PC-3 (cell line): ENCODE results near the gene CFAP126. TPM values are rescaled to one million over a fixed set of nuclear protein-coding genes. Genes with fewer than 3 reads are reported as not detected.
A peak's percentile ranks its signal among the peaks of the same experiment; 100 is the strongest.
"Not testable (repeated sequence)": the region's sequence is repeated elsewhere in the genome, so short reads cannot be mapped to it uniquely, and the experiment has no call there.

ENCODE experiments used
- ATAC-seq: fragments of 200-7000 bp; cut with Tn5 transposase; 2 replicates; pipeline ENCODE4 v1.9.1; 2020; ENCODE audit warnings: mild to moderate bottlenecking, moderate library complexity
- BruUV-seq: library from RNA; stranded (reverse); fragments of 400-500 nt; replicated peaks from 2 replicates; lab custom pipeline; 2021; lab: Mats Ljungman, UMichigan
- CTCF ChIA-PET: fragments of 300-600 bp; sonication (Branson Sonifier 250); formaldehyde crosslinking; loops from one replicate; lab custom pipeline; 2022; ENCODE audit warnings: antibody characterized with exemption; lab: Charles Lee
- POLR2A ChIA-PET: fragments of 300-600 bp; sonication (Branson Sonifier 250); formaldehyde crosslinking; loops from one replicate; lab custom pipeline; 2022; ENCODE audit warnings: antibody characterized with exemption; ENCODE audit not compliant: unreplicated experiment; lab: Charles Lee
- DNase-seq: peaks from one replicate; pipeline ENCODE4 v3.0.0-alpha.2; 2015
- H2AFZ ChIP-seq: fragments of 300-600 bp; sonication (generic); 2 replicates; pipeline ENCODE4 v1.6.0; 2016; ENCODE audit warnings: antibody characterized with exemption, low read length
- H3F3A ChIP-seq: fragments of 300-600 bp; sonication (generic); one replicate; pipeline ENCODE4 v1.6.0; 2017; ENCODE audit warnings: antibody characterized with exemption, low read length, control low read depth, mild to moderate bottlenecking; ENCODE audit not compliant: unreplicated experiment
- H3K27ac ChIP-seq: fragments of 300-600 bp; sonication (generic); 2 replicates; pipeline ENCODE4 v1.5.1; 2016; ENCODE audit warnings: mild to moderate bottlenecking, low read length
- H3K27me3 ChIP-seq: fragments of 300-600 bp; sonication (generic); 2 replicates; pipeline ENCODE4 v1.6.1; 2016; ENCODE audit warnings: low read length, mixed read lengths
- H3K36me3 ChIP-seq: fragments of 300-600 bp; sonication (generic); 2 replicates; pipeline ENCODE4 v1.6.1; 2016; ENCODE audit warnings: low read depth, mixed run types, low read length, mixed read lengths
- H3K4me1 ChIP-seq: fragments of 300-600 bp; sonication (generic); 2 replicates; pipeline ENCODE4 v1.5.1; 2016; ENCODE audit warnings: low read length; ENCODE audit not compliant: insufficient read depth
- H3K4me2 ChIP-seq: fragments of 300-600 bp; sonication (generic); 2 replicates; pipeline ENCODE4 v1.6.0; 2016; ENCODE audit warnings: low read length
- H3K4me3 ChIP-seq: fragments of 300-600 bp; sonication (generic); 2 replicates; pipeline ENCODE4 v1.5.1; 2016; ENCODE audit warnings: mild to moderate bottlenecking, low read length, mixed read lengths
- H3K79me2 ChIP-seq: fragments of 300-600 bp; sonication (generic); 2 replicates; pipeline ENCODE4 v1.6.1; 2017; ENCODE audit warnings: low read length, mixed read lengths
- H3K9ac ChIP-seq: fragments of 300-600 bp; sonication (generic); 2 replicates; pipeline ENCODE4 v1.6.0; 2016; ENCODE audit warnings: mild to moderate bottlenecking, low read length
- H3K9me2 ChIP-seq: fragments of 300-600 bp; sonication (generic); replicated peaks from 2 replicates; pipeline ENCODE4 v1.6.1; 2016; ENCODE audit warnings: mixed run types, low read length, mixed read lengths
- H3K9me3 ChIP-seq: fragments of 300-600 bp; sonication (generic); 2 replicates; pipeline ENCODE4 v1.6.1; 2016; ENCODE audit warnings: low read length, mixed read lengths
- H4K20me1 ChIP-seq: fragments of 300-600 bp; sonication (generic); 2 replicates; pipeline ENCODE4 v1.6.1; 2016; ENCODE audit warnings: low read length, mixed read lengths
- EZH2 ChIP-seq: fragments of 300-600 bp; sonication (generic); IDR thresholded peaks from one replicate; pipeline ENCODE4 v1.6.1; 2017; ENCODE audit warnings: antibody characterized with exemption, mild to moderate bottlenecking, low read length; ENCODE audit not compliant: unreplicated experiment
- EZH2phosphoT487 ChIP-seq: fragments of 300-600 bp; sonication (generic); IDR thresholded peaks from 2 replicates; pipeline ENCODE4 v1.6.1; 2018; ENCODE audit warnings: mild to moderate bottlenecking, antibody characterized with exemption, low read length, borderline replicate concordance
- intact Hi-C: fragments of 100-400 bp; cut with micrococcal nuclease; formaldehyde crosslinking; loops from 2 replicates; pipeline ENCODE4 v1.9.0; 2023
- total RNA-seq: library from RNA; depleted of rRNA; stranded (reverse); fragments of >200 nt; gene quantifications from 2 replicates; pipeline ENCODE4 v1.2.3, GENCODE V29; 2014
- TF ChIP-seq, protein P1 (sequence below): fragments of 300-600 bp; sonication (generic); conservative IDR thresholded peaks from 2 replicates; pipeline ENCODE4 v1.5.1; 2017; ENCODE audit warnings: antibody characterized with exemption, low read depth, mild to moderate bottlenecking, low read length

Gene CFAP126
- total RNA-seq, 1 experiment from 2014 or later = not detected

DNA sequence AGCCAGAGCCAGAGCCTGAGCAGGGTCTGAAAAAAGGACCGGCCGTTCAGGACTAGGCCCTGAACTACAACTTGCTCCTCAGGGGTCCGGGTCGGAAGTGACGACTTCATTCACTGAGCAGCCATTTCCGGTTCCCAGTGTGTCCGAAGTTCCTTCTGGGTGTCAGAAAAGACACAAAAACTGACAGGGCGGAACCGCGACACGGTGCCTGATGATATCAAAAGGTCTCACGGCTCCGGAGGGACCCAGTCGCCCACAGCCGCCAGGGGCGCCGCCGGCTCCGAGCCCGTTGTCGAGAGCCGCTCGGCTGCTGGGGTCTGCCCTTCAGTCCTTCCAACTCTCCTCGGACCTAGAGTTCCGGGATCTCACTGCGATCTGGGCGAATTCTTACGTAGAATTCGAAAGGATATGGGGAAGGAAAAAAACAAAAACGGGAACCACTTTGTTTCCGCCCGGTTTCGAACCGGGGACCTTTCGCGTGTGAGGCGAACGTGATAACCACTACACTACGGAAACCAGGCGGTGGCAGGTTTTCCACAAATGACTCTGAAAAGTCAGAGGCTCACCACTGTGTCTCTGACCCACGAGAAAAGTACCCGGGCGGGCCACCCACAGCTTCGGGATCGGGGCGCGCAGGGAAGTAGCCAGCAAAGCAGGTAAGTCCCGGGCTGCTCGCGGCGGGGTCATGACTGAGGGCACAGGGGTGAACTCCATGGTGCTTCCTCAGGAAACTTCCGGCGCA lies 31.8 kb upstream of the CFAP126 start:
- no peaks in the 10 kb centered on the region for H3K9me3 ChIP-seq
- TSS peak; percentile 49 for BruUV-seq
- peak overlapping the region; percentile 71 for H3K4me3 ChIP-seq
- H3K9ac ChIP-seq = peak overlapping the region; percentile 85
- H4K20me1 ChIP-seq = no peaks in the 10 kb centered on the region
- ATAC-seq (peak; percentile 30), DNase-seq (peak; percentile 96)
- intact Hi-C loops = loop anchor here (10.0 kb wide), 1 partner anchor 135 kb away; no protein-coding TSS in a partner anchor
- no peaks in the 10 kb centered on the region for H3F3A ChIP-seq
- no peak for TF ChIP-seq EZH2
- TF ChIP-seq EZH2phosphoT487 = no peak
- TF ChIP-seq, protein P1, sequence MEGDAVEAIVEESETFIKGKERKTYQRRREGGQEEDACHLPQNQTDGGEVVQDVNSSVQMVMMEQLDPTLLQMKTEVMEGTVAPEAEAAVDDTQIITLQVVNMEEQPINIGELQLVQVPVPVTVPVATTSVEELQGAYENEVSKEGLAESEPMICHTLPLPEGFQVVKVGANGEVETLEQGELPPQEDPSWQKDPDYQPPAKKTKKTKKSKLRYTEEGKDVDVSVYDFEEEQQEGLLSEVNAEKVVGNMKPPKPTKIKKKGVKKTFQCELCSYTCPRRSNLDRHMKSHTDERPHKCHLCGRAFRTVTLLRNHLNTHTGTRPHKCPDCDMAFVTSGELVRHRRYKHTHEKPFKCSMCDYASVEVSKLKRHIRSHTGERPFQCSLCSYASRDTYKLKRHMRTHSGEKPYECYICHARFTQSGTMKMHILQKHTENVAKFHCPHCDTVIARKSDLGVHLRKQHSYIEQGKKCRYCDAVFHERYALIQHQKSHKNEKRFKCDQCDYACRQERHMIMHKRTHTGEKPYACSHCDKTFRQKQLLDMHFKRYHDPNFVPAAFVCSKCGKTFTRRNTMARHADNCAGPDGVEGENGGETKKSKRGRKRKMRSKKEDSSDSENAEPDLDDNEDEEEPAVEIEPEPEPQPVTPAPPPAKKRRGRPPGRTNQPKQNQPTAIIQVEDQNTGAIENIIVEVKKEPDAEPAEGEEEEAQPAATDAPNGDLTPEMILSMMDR = peak; percentile 59
- peak overlapping the region; percentile 87 for H2AFZ ChIP-seq
- peaks cover 4% of the 10 kb centered on the region; the same call in 1 of the 2 replicates for H3K79me2 ChIP-seq
- no peaks in the 10 kb centered on the region for H3K27me3 ChIP-seq
- H3K9me2 ChIP-seq = no peaks in the 10 kb centered on the region
- CTCF ChIA-PET = no interaction called here
- POLR2A ChIA-PET = interaction anchor here (0.7 kb wide), 1 partner anchor 174 kb away, joined by 3 read pairs; no protein-coding TSS in a partner anchor
- peak overlapping the region; percentile 82 for H3K4me2 ChIP-seq
- H3K27ac ChIP-seq = peak overlapping the region; percentile 94
- H3K4me1 ChIP-seq = peaks cover 60% of the 10 kb centered on the region
- no peaks in the 10 kb centered on the region for H3K36me3 ChIP-seq

DNA sequence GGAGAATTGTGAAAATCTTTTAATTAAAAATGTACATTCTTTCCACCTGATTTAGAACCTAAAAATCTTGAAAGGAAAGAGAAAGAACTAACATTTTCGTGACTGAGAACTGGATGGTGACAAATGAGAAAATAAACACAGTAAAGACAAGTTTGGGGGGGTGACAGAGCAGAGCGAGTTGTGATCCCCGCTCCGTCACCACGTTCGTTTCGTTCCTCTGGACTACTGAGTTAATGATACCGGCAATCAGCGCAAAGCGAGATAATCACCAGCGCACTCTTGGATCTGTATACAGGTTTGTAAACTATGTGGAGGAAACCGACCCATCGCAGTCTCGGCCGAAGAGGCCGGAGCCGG lies 31.2 kb upstream of the CFAP126 start:
- Histone ChIP-seq H3K9me3 (no peaks in the 10 kb centered on the region), H3K27me3 (no peaks in the 10 kb centered on the region), H3K9ac (peak overlapping the region; percentile 85), H3K4me2 (peak overlapping the region; percentile 82), H4K20me1 (no peaks in the 10 kb centered on the region), H3K4me1 (peaks cover 60% of the 10 kb centered on the region), H2AFZ (peak overlapping the region; percentile 87), H3F3A (no peaks in the 10 kb centered on the region), H3K79me2 (peaks cover 4% of the 10 kb centered on the region; the same call in 1 of the 2 replicates), H3K9me2 (no peaks in the 10 kb centered on the region), H3K36me3 (no peaks in the 10 kb centered on the region), H3K4me3 (peak overlapping the region; percentile 71), H3K27ac (peak overlapping the region; percentile 94)
- POLR2A ChIA-PET = no interaction called here
- no peak for DNase-seq
- ATAC-seq = no peak
- intact Hi-C loops = loop anchor here (1.0 to 10.0 kb wide), 3 partner anchors 9 to 136 kb away; no protein-coding TSS in a partner anchor
- CTCF ChIA-PET = no interaction called here
- no TSS peak for BruUV-seq
- TF ChIP-seq, protein P1 = no peak
- no peak for TF ChIP-seq EZH2
- TF ChIP-seq EZH2phosphoT487 = no peak

DNA sequence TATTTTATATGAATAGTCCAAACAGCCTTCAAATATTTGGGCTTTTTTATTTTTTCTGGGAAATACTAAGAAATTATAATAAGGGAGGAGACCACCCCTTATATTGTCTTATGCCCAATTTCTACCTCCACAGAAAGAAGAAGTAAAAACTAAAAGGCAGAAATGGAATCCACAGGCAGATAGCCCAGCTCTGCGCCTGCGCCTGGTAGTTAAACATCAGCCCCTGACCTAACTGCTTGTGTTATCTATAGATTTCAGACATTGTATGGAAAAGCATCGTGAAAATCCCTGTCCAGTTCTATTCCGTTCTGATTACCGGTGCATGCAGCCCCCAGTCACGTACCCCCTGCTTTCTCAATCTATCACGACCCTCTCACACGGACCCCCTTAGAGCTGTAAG lies 29.4 kb upstream of the CFAP126 start:
- intact Hi-C loops = loop anchor here (10.0 kb wide), 1 partner anchor 138 kb away; no protein-coding TSS in a partner anchor
- H3K9me2 ChIP-seq, POLR2A ChIA-PET, ATAC-seq, CTCF ChIA-PET, H3F3A ChIP-seq, H3K79me2 ChIP-seq, DNase-seq, BruUV-seq, H3K27me3 ChIP-seq, H3K4me3 ChIP-seq, H3K9ac ChIP-seq, H3K4me2 ChIP-seq, H4K20me1 ChIP-seq, H3K36me3 ChIP-seq, H3K9me3 ChIP-seq: not testable (repeated sequence)
- Histone ChIP-seq H2AFZ (peak overlapping the region; percentile 60; the same call in 1 of the 2 replicates), H3K27ac (peak overlapping the region; percentile 94), H3K4me1 (peaks cover 44% of the 10 kb centered on the region)
